Upper lobe of right lung (tissue), 1 donor: Measurements from ENCODE around the gene DOCK11. TPM values are rescaled to one million over a fixed set of nuclear protein-coding genes. Genes with fewer than 3 reads are reported as not detected.

Experiments
- ATAC-seq: fragments of 200-7000 bp; cut with Tn5 transposase; one replicate; pipeline ENCODE4 v1.9.1; 2020; ENCODE audit warnings: mild to moderate bottlenecking, moderate library complexity
- DNase-seq: peaks from one replicate; pipeline ENCODE4 v3.0.0-alpha.2; 2020
- H3K27ac ChIP-seq: fragments of 200-600 bp; one replicate; pipeline ENCODE4 v1.8.0; 2022
- H3K27me3 ChIP-seq: fragments of 200-600 bp; one replicate; pipeline ENCODE4 v1.8.0; 2022; ENCODE audit warnings: mild to moderate bottlenecking
- H3K36me3 ChIP-seq: fragments of 200-600 bp; one replicate; pipeline ENCODE4 v1.8.0; 2022
- H3K4me1 ChIP-seq: fragments of 200-600 bp; one replicate; pipeline ENCODE4 v1.8.0; 2022
- H3K4me3 ChIP-seq: fragments of 200-600 bp; one replicate; pipeline ENCODE4 v1.8.0; 2022; ENCODE audit warnings: mild to moderate bottlenecking
- H3K9me3 ChIP-seq: fragments of 200-600 bp; one replicate; pipeline ENCODE4 v1.8.0; 2022
- intact Hi-C: fragments of 100-400 bp; cut with DNase I; formaldehyde crosslinking; loops from one replicate; pipeline ENCODE4 v1.11.0; 2022
- total RNA-seq: library from RNA; stranded (reverse); fragmentation: NEBNext Ultra II Directional; extraction: Animal tissue kit (Norgen Biotek cat#: 25700); gene quantifications from one replicate; pipeline ENCODE4 v1.2.1, GENCODE V29; 2021
- TF ChIP-seq, protein P1 (sequence below): fragments of 200-600 bp; IDR thresholded peaks from one replicate; pipeline ENCODE4 v1.8.0; 2022; ENCODE audit warnings: antibody characterized with exemption
- donor health status: DM: no; HTN: yes; CAD: no; lungs with severe emphysema.

The DOCK11 gene
- total RNA-seq, 1 donor from 2014 or later, result 55.0 TPM

DNA sequence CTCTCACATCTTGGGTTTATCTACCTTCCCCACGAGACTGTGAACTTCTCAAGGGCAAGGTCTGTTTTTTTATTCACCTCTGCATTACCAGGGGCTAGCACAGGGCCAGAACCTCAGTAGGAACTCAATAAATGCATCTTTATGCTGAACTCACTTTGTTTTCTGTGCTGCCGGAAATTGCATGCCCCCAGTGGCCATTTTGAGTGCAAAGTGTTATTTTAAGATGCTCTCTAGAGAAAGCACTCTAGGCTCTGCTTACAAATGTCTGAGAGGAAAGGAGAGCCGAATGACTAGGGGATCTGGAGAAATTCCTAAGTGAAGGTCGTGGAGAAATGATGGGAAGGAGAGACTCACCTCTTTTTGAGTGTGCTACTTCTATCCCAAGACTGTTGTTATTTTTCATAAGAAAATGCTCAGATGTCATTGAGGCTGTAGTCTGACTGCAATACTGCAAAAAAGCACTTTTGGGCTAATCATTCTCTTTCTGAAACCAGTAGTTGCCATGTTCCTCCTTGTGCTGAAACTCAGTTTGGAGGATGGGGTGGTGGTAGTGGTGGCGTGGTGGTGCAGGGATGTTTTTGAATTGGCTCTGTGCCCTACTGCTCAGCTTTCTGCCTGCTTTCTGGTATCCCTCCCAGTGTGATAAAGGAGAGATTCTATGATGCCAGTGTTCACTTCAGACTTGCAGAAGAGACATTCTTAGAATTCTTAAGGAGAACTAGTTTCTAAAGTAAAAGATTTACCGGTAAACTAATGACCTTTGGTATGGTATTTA lies 41.3 kb downstream of the DOCK11 start:
- Histone ChIP-seq H3K4me3 (no peak overlapping the region), H3K4me1 (peaks cover 7% of the 10 kb centered on the region), H3K36me3 (no peaks in the 10 kb centered on the region), H3K27me3 (no peaks in the 10 kb centered on the region), H3K27ac (no peak overlapping the region), H3K9me3 (no peaks in the 10 kb centered on the region)
- intact Hi-C loops, result no loop called here
- no peak for DNase-seq
- TF ChIP-seq, protein P1, sequence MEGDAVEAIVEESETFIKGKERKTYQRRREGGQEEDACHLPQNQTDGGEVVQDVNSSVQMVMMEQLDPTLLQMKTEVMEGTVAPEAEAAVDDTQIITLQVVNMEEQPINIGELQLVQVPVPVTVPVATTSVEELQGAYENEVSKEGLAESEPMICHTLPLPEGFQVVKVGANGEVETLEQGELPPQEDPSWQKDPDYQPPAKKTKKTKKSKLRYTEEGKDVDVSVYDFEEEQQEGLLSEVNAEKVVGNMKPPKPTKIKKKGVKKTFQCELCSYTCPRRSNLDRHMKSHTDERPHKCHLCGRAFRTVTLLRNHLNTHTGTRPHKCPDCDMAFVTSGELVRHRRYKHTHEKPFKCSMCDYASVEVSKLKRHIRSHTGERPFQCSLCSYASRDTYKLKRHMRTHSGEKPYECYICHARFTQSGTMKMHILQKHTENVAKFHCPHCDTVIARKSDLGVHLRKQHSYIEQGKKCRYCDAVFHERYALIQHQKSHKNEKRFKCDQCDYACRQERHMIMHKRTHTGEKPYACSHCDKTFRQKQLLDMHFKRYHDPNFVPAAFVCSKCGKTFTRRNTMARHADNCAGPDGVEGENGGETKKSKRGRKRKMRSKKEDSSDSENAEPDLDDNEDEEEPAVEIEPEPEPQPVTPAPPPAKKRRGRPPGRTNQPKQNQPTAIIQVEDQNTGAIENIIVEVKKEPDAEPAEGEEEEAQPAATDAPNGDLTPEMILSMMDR, result peak; percentile 32
- ATAC-seq, result peak; percentile 44

DNA sequence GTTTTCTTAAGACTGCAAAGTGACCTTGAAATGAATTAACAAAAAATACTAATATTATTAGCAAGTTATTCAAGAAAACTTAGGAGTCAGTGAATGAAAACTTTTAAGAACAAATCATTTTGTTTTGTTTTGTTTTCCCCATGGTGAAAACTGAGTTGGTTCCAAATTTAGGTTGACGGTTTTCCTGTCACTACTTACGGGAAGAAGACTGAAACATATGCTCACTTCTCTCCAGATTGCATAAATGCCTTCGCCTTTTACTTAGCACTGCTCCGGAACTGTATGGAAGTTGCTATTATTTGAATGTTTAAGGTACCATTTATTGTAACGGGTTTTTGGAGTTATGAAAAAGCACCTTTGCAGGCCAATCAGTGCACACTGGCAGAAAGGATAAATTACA lies 42.8 kb downstream of the DOCK11 start:
- intact Hi-C loops, result no loop called here
- Histone ChIP-seq H3K27ac (no peak overlapping the region), H3K4me3 (no peak overlapping the region), H3K9me3 (no peaks in the 10 kb centered on the region), H3K27me3 (no peaks in the 10 kb centered on the region), H3K4me1 (peaks cover 7% of the 10 kb centered on the region), H3K36me3 (no peaks in the 10 kb centered on the region)
- no peak for DNase-seq
- no peak for ATAC-seq
- TF ChIP-seq, protein P1, result no peak

GRCh38 chrX:118540342-118540741 lies 44.7 kb downstream of the DOCK11 start:
- DNase-seq, result no peak
- ATAC-seq, result no peak
- Histone ChIP-seq H3K9me3 (no peaks in the 10 kb centered on the region), H3K27me3 (no peaks in the 10 kb centered on the region), H3K4me3 (no peak overlapping the region), H3K4me1 (peaks cover 7% of the 10 kb centered on the region), H3K36me3 (no peaks in the 10 kb centered on the region), H3K27ac (no peak overlapping the region)
- intact Hi-C loops, result no loop called here
- TF ChIP-seq, protein P1, result no peak

DNA sequence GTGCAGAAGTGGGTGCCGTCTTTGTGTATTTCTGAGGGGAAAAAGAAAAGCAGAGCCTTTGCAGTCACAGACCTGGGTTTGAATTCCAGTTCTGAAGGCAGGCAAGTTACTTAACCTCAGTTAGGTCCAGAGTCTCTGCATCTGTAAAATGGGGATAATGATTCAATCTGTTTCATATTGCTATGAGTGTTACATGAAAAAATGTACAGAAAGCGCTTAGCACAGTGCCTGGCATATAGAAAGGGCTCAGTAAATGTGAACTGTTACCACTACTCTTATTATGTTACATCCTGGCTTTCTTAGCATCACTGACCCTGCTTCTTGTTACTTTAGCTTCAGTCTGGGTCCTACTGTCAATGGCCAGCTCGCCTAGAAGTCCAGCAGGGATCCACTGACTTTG lies 45.9 kb downstream of the DOCK11 start:
- no peak overlapping the region for H3K27ac ChIP-seq
- H3K9me3 ChIP-seq, result no peaks in the 10 kb centered on the region
- H3K4me3 ChIP-seq, result no peak overlapping the region
- TF ChIP-seq, protein P1, result no peak
- H3K27me3 ChIP-seq, result no peaks in the 10 kb centered on the region
- H3K36me3 ChIP-seq, result no peaks in the 10 kb centered on the region
- ATAC-seq, result no peak
- peaks cover 7% of the 10 kb centered on the region for H3K4me1 ChIP-seq
- intact Hi-C loops, result no loop called here
- DNase-seq, result no peak

DNA sequence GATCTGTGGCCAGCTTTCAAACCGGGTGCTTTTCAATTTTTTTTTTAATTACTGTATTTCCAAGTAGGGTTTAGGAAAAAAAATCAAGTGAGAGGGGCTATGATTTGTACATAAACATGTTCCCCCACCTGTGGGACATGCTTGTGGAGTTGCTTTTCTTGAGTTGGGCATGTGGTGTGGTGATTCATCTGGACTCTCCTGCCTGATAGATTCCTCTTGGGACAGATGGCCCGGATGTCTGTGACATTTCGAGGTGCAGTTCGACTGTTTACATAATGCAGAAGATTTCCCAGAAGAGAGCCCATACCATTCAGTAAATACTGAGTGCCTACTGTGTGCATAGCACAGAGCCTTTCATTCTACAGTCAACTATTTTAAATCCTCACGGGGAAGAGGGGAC lies 49.9 kb downstream of the DOCK11 start:
- no peak for DNase-seq
- TF ChIP-seq, protein P1, result no peak
- no peaks in the 10 kb centered on the region for H3K36me3 ChIP-seq

DNA sequence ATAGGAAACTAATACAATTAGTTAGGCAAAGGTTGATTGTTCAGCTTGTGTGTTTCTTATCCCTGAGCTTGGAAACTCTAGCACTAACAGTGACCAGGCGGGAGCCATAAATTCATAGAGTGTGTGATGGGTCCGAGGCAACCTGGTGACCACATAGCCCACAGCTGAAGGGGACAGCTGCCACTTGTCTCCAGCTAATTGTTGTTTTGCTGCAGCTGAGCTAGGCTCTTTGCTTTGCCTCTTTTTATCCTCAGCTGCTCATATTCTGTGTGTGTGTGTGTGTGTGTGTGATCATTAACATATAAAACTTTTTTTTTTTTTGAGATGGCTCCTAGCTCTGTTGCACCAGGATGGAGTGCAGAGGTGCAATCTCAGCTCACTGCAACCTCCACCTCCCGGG lies 53.2 kb downstream of the DOCK11 start:
- intact Hi-C loops, result no loop called here
- Histone ChIP-seq H3K4me1 (peaks cover 3% of the 10 kb centered on the region), H3K27me3 (no peaks in the 10 kb centered on the region), H3K27ac (no peak overlapping the region), H3K36me3 (no peaks in the 10 kb centered on the region), H3K9me3 (no peaks in the 10 kb centered on the region), H3K4me3 (no peak overlapping the region)
- DNase-seq, result no peak
- ATAC-seq, result no peak
- TF ChIP-seq, protein P1, result no peak

More for the DNA sequence above, 49.9 kb downstream of the DOCK11 start:
- Histone ChIP-seq H3K27me3 (no peaks in the 10 kb centered on the region), H3K27ac (no peak overlapping the region), H3K4me3 (no peak overlapping the region), H3K4me1 (no peaks in the 10 kb centered on the region), H3K9me3 (no peaks in the 10 kb centered on the region)
- no peak for ATAC-seq
- intact Hi-C loops, result no loop called here
